ENCODE results near the gene CHMP1A. TPM values are rescaled to one million over a fixed set of nuclear protein-coding genes. Genes with fewer than 3 reads are reported as not detected.

The CHMP1A gene
- total RNA-seq, 6 donors from 2014 or later, result 51.4 to 117 (median 97.8) TPM

DNA sequence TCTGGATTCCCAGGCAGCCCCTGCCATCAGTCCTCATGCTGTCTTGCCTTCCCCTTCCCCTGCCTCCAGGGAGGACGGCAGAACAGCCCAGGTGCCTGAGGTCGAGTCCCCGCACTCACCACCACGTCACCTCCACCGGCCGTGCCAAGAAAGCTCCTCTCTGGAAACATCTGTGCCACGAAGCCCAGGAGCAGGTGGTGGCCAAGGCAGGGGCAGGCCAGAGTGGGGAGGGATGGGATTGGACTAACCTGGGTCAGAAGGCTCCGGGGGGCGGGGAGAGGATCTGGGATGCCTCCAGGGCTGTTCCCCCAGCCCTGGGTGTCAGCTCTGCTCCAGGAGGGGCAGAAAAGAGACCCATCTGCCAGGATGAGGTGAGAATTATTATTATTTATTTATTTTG is 51.5 kb downstream of the CHMP1A start:
- Histone ChIP-seq H3K36me3 (no peaks in the 10 kb centered on the region), H3K27ac (no peak overlapping the region), H3K27me3 (no peaks in the 10 kb centered on the region), H3K9me3 (no peaks in the 10 kb centered on the region), H3K4me1 (peaks cover 0 to 14% (median 11%) of the 10 kb centered on the region in 4 donors), H3K4me3 (no peak overlapping the region)
- DNase-seq (no peak), ATAC-seq (ENCODE audit: low FRiP score in 2 of 2) (no peak)
- WGBS, 2 donors, result 91 to 92% methylated on average over 8 to 9 of the region's 9 CpGs
- TF ChIP-seq POLR2AphosphoS5 (IDR thresholded peaks at IDR 0.05) (no peak), POLR2A (IDR thresholded peaks at IDR 0.05) (no peak), CTCF (IDR thresholded peaks at IDR 0.05) (no peak), EP300 (IDR thresholded peaks at IDR 0.05) (no peak)

DNA sequence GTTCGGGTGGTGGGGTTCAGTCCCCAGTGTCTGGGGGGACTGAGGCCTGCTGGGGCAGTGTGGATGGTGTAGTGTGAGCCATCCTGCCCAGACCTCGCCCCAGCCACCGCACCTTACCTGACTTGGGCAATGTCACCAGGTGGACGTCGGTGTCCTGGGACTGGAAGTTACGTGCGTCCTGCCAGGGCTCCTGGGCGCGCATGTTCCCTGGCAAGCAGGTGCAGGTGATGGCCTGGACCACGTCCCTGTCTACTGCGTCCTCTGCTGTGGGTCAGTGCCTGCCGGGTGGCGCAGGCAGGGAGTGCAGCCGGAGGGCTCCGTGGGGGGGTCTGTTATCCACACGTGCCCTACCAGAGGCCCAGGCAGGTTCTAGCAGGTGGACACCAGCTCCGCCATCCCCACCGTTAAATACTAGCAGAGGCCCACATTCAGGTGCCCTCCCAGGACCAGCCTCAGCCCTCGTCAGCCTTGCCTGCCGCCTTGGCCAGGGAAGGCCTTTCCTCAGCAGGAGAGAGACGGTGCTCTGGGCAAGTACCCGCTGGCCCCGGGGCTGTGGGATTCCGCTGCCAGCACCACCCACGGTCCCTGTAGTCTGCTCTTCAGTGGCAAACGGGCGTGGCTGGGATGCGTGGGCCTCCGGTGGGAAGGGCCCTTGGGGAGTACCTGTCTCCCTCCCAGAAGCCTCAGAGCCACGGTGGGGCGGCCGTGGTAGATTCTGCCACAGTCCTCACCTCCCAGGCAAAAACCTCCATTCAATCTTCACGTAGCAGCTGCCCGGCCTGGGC is 52.1 kb downstream of the CHMP1A start:
- Histone ChIP-seq H3K9me3 (no peaks in the 10 kb centered on the region), H3K4me3 (no peak overlapping the region), H3K4me1 (peaks cover 0 to 14% (median 11%) of the 10 kb centered on the region in 4 donors), H3K36me3 (no peaks in the 10 kb centered on the region), H3K27me3 (no peaks in the 10 kb centered on the region), H3K27ac (no peak overlapping the region)
- TF ChIP-seq EP300 (IDR thresholded peaks at IDR 0.05), result no peak
- TF ChIP-seq CTCF (IDR thresholded peaks at IDR 0.05), result no peak
- 93% methylated on average over 31 of the region's 34 CpGs; no CpG with 5 or more reads in 1 of the 2 donors for WGBS, 2 donors
- DNase-seq (peak in 1 of 2 donors; percentile 64), ATAC-seq (ENCODE audit: low FRiP score in 2 of 2) (no peak)

DNA sequence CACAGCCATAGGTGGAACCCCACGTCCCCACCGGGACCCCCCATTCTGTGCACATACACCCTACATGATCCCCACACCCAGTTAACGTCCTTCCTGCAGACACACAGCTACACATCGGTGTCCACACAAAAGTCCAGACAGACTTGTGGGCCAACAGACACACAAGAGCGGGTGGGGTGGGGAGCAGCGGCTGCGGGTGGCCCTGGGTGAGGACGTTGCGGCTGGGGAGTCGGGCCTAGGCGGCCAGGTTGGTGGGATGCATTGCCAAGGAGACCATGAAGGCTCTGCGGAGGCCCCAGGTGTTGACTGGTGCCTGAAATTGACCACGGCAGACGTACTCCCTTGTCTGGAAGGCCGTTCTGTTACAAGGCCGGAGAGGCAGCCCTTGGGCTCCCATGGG is 52.7 kb downstream of the CHMP1A start:
- peaks cover 0 to 14% (median 11%) of the 10 kb centered on the region in 4 donors for H3K4me1 ChIP-seq
- no peaks in the 10 kb centered on the region for H3K36me3 ChIP-seq
- peak in 1 of 2 donors; percentile 70 for DNase-seq
- 85 to 88% methylated on average over 7 to 16 of the region's 16 CpGs for WGBS, 2 donors
- H3K27me3 ChIP-seq, result no peaks in the 10 kb centered on the region
- no peaks in the 10 kb centered on the region for H3K9me3 ChIP-seq
- no peak overlapping the region for H3K27ac ChIP-seq
- H3K4me3 ChIP-seq, result no peak overlapping the region
- TF ChIP-seq POLR2AphosphoS5 (IDR thresholded peaks at IDR 0.05) (no peak), EP300 (IDR thresholded peaks at IDR 0.05) (no peak), CTCF (IDR thresholded peaks at IDR 0.05) (no peak), POLR2A (IDR thresholded peaks at IDR 0.05) (no peak)
- no peak for ATAC-seq (ENCODE audit: low FRiP score in 2 of 2)

DNA sequence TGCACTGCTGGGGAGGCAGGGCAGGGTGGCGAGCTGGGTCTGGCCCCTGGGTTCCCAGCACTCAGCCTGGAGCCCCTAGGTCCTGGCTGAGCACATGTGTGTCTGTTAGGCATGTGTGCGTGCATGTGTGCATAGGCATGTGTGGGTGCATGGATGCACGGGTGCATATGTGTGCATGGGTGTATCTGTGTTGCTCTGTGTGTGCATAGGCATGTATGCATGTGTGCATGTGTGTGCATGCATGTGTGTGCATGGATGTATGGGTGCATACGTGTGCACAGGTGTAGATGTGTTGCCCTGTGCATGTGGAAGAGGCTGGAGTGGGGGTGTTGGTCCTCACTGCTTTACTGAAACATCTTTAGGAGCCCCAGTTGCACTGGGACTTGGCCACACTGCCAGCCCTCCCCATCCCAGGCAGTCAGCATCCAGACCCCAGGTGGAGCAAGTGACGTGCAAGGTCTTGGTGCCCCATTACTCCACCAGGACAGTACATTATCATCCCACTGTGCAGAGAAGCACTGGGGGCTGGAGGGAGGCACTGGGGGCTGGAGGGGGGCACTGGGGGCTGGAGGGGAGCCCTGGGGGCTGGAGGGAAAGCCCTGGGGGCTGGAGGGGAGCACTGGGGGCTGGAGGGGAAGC is 54.4 kb downstream of the CHMP1A start:
- no peaks in the 10 kb centered on the region for H3K27me3 ChIP-seq
- 47 to 77% methylated on average over 4 of the region's 5 CpGs for WGBS, 2 donors
- no peak overlapping the region for H3K27ac ChIP-seq
- H3K9me3 ChIP-seq, result no peaks in the 10 kb centered on the region
- no peak for DNase-seq
- peak in 1 of 2 donors; percentile 17 for ATAC-seq (ENCODE audit: low FRiP score in 2 of 2)
- no peak overlapping the region for H3K4me3 ChIP-seq
- no peaks in the 10 kb centered on the region for H3K36me3 ChIP-seq
- H3K4me1 ChIP-seq, result peaks cover 0 to 14% (median 11%) of the 10 kb centered on the region in 4 donors
- TF ChIP-seq CTCF (IDR thresholded peaks at IDR 0.05) (no peak), EP300 (IDR thresholded peaks at IDR 0.05) (no peak), POLR2A (IDR thresholded peaks at IDR 0.05) (no peak), POLR2AphosphoS5 (IDR thresholded peaks at IDR 0.05) (no peak)
